Ishikawa (cell line): ENCODE measurements around the gene XAB2.

Source experiments
- CEBPB ChIP-seq: IDR thresholded peaks from 2 replicates; pipeline ENCODE4 v1.6.1; 2012
- CREB1 ChIP-seq: IDR thresholded peaks from 2 replicates; pipeline ENCODE4 v1.6.1; 2012; ENCODE audit warnings: low read depth
- EGR1 ChIP-seq: IDR thresholded peaks from 2 replicates; pipeline ENCODE4 v1.6.1; 2012
- EP300 ChIP-seq: IDR thresholded peaks from 2 replicates; pipeline ENCODE4 v1.6.1; 2012; ENCODE audit warnings: borderline replicate concordance
- FOXM1 ChIP-seq: IDR thresholded peaks from 2 replicates; pipeline ENCODE4 v1.6.1; 2012; ENCODE audit warnings: low read depth, borderline replicate concordance
- NFIC ChIP-seq: IDR thresholded peaks from 2 replicates; pipeline ENCODE4 v1.6.1; 2012
- RAD21 ChIP-seq: IDR thresholded peaks from 2 replicates; pipeline ENCODE4 v1.6.1; 2012; ENCODE audit warnings: low read depth
- TAF1 ChIP-seq: IDR thresholded peaks from 2 replicates; pipeline ENCODE4 v1.6.1; 2012; ENCODE audit warnings: low read depth, mild to moderate bottlenecking
- TCF12 ChIP-seq: IDR thresholded peaks from 2 replicates; pipeline ENCODE4 v1.6.1; 2012; ENCODE audit warnings: low read depth
- TEAD4 ChIP-seq: IDR thresholded peaks from 2 replicates; pipeline ENCODE4 v1.6.1; 2012
- YY1 ChIP-seq: IDR thresholded peaks from 2 replicates; pipeline ENCODE4 v1.6.1; 2012; ENCODE audit warnings: low read depth
- ZBTB7A ChIP-seq: IDR thresholded peaks from 2 replicates; pipeline ENCODE4 v1.6.1; 2012; ENCODE audit warnings: low read depth
- TF ChIP-seq, protein P1 (sequence below): IDR thresholded peaks from 2 replicates; pipeline ENCODE4 v1.6.1; 2012
- TF ChIP-seq, protein P2 (sequence below): IDR thresholded peaks from 2 replicates; pipeline ENCODE4 v1.6.1; 2012; ENCODE audit warnings: low read depth, mild to moderate bottlenecking
- TF ChIP-seq, protein P3 (sequence below): IDR thresholded peaks from 2 replicates; pipeline ENCODE4 v1.6.1; 2012

XAB2 gene

DNA sequence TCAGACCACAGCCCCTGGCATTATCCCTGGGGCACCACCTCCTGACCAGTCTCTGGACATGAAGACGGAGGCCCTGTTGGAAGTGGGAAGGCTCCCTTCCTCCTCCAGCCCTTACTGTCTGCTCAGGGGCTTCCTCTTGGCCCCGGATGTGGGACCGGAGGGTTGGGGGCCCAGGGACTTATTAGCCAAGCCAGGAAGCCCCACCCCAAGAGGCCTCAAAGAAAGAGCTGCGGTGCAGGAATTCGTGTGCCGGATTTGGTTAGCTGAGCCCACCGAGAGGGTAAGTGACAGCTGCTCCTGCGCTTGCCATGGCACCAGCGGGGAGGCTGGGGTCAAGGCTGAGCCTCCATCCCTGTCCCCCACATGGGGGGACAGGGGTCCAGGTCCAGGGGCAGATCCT, 39.5 kb upstream of the XAB2 start, which contains the start of gene RETN:
TSS of gene RETN (plus strand) at position 208 of the 400 bp plus-strand sequence. CDS start 278 bp downstream, outside the sequence.
- no peak for TF ChIP-seq CREB1

DNA sequence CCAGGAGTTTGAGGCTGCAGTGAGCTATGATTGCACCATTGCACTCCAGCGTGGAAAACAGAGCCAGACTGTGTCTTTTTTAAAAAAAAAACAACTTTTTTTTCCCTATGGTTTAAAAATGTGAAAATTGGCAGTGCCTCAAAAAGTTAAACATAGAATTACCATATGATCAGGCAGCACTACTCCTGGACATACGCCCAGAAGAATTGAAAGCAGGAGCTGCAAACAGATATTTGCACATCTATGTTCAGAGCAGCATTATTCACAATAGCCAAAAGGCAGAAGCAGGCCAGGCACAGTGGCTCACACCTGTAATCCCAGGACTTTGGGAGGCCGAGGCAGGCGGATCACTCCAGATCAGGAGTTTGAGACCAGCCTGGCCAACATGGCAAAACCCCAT, 35.7 kb upstream of the XAB2 start:
- no peak for TF ChIP-seq NFIC
- no peak for TF ChIP-seq EP300
- no peak for TF ChIP-seq CEBPB
- TF ChIP-seq, protein P1, sequence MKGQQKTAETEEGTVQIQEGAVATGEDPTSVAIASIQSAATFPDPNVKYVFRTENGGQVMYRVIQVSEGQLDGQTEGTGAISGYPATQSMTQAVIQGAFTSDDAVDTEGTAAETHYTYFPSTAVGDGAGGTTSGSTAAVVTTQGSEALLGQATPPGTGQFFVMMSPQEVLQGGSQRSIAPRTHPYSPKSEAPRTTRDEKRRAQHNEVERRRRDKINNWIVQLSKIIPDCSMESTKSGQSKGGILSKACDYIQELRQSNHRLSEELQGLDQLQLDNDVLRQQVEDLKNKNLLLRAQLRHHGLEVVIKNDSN, result no peak
- no peak for TF ChIP-seq ZBTB7A
- no peak for TF ChIP-seq TEAD4
- TF ChIP-seq RAD21, result no peak
- no peak for TF ChIP-seq CREB1
- TF ChIP-seq, protein P2, sequence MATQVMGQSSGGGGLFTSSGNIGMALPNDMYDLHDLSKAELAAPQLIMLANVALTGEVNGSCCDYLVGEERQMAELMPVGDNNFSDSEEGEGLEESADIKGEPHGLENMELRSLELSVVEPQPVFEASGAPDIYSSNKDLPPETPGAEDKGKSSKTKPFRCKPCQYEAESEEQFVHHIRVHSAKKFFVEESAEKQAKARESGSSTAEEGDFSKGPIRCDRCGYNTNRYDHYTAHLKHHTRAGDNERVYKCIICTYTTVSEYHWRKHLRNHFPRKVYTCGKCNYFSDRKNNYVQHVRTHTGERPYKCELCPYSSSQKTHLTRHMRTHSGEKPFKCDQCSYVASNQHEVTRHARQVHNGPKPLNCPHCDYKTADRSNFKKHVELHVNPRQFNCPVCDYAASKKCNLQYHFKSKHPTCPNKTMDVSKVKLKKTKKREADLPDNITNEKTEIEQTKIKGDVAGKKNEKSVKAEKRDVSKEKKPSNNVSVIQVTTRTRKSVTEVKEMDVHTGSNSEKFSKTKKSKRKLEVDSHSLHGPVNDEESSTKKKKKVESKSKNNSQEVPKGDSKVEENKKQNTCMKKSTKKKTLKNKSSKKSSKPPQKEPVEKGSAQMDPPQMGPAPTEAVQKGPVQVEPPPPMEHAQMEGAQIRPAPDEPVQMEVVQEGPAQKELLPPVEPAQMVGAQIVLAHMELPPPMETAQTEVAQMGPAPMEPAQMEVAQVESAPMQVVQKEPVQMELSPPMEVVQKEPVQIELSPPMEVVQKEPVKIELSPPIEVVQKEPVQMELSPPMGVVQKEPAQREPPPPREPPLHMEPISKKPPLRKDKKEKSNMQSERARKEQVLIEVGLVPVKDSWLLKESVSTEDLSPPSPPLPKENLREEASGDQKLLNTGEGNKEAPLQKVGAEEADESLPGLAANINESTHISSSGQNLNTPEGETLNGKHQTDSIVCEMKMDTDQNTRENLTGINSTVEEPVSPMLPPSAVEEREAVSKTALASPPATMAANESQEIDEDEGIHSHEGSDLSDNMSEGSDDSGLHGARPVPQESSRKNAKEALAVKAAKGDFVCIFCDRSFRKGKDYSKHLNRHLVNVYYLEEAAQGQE, result no peak
- no peak for TF ChIP-seq EGR1
- no peak for TF ChIP-seq TCF12
- TF ChIP-seq, protein P3, sequence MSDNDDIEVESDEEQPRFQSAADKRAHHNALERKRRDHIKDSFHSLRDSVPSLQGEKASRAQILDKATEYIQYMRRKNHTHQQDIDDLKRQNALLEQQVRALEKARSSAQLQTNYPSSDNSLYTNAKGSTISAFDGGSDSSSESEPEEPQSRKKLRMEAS, result no peak
- no peak for TF ChIP-seq TAF1
- TF ChIP-seq YY1, result no peak
- TF ChIP-seq FOXM1, result no peak

DNA sequence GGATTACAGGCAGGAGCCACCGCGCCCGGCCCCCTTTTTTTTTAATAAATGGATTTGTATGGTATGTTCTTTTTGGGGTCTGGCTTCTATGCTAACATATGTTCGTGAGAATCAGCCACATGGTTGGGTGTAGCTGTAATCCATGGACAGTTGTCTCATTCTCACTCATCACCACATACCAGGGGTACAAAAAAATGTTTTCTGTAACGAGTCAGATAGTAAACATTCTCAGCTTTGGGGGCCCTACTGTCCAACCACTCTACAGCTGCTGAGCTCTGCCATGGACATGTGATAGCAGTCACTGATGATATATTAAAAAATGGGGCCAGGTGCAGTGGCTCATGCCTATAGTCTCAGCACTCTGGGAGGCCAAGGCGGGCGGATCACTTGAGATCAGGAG, 34.4 kb upstream of the XAB2 start:
- TF ChIP-seq TCF12, result no peak
- no peak for TF ChIP-seq CREB1
- no peak for TF ChIP-seq FOXM1

DNA sequence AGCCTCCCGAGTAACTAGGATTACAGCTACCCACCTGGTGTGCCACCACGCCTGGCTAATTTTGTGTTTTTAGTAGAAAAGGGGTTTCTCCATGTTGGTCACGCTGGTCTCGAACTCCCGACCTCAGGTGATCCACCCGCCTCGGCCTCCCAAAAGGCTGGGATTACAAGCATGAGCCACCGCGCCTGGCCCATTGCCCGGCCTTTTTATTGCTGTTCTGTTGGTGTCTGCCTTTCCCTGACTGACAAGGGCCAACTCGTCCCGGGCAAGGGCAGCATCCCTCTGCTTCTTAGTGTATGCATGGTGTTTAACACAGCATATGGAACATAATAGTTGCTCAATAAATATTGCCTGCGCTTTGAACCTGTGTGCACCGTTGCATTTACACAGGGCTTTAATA, 33.3 kb upstream of the XAB2 start:
- TF ChIP-seq FOXM1 (no peak), NFIC (no peak), RAD21 (no peak), CEBPB (no peak), TAF1 (no peak), EGR1 (no peak), CREB1 (no peak)
- TF ChIP-seq, protein P1, result no peak
- TF ChIP-seq, protein P2, result no peak
- TF ChIP-seq, protein P3, result no peak

DNA sequence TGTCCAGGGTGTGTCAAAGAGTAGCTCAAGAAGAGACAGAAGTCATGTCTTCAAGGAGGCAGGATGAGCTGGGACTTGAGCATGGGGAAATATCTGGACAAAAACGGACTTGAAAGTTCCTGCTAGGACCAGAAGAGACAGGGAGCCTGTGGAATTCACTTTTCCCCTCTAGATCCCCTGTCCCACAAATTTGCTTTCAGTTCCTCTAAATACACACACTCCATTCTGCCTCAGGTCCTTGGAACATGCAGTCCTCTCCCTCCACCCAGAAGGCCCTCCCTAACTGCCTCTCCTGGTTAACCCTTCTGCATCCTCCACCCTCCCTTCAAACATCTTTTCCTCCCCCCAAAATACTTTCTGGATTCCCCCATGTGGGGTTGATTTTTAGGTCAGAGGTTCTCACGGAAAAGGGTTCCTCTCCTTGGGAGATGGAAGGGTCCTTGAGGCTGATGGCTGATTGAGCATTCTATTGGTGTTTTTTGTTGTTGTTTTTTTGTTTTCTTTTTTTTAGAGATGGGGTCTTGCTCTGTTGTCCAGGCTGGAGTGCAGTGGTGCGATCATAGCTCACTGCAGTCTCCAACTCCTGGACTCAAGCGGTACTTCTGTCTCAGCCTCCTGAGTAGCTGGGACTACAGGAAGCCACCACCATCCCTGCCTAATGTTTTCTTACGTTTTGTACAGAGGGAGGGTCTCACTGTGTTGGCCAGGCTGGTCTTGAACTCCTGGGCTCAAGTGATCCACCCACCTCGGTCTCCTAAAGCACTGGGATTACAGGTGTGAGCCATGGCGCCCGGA, 32.6 kb upstream of the XAB2 start:
- TF ChIP-seq FOXM1 (no peak), TCF12 (no peak), CEBPB (no peak), EGR1 (no peak), EP300 (no peak), YY1 (no peak), NFIC (no peak), RAD21 (no peak), ZBTB7A (no peak), TEAD4 (no peak), TAF1 (no peak), CREB1 (no peak)
- TF ChIP-seq, protein P2, result no peak
- TF ChIP-seq, protein P1, result no peak
- TF ChIP-seq, protein P3, result no peak
